T follicular helper cell (primary cell): Measurements from ENCODE around the gene OR4A15.

Experiments used
- DNase-seq: peaks from one replicate; pipeline ENCODE4 v3.0.0-alpha.2; 2020; ENCODE audit warnings: low read depth
- total RNA-seq, 2 experiments: gene quantifications; one replicate each; lab custom pipeline; 2026; lab: John Stamatoyannopoulos, UW

The OR4A15 gene
- 0 reads per million in 2 experiments for total RNA-seq

DNA sequence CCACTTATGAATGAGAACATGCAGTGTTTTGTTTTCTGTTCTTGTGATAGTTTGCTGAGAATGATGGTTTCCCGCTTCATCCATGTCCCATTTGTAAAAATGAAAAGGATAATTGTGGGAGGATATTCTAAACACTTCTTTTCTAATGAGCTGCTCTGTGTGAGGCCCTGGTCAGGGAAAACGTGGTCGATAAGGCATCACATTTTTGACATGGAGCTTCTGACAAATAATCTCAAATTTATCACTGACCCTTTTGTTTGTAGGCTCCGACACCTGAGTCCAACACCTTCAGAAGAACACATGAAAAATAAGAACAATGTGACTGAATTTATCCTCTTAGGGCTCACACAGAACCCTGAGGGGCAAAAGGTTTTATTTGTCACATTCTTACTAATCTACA, at the start of gene OR4A15:
Gene OR4A15 (plus strand): TSS at position 301 of the 400 bp plus-strand sequence. CDS start 0 bp downstream, at position 301.
- no peak for DNase-seq

DNA sequence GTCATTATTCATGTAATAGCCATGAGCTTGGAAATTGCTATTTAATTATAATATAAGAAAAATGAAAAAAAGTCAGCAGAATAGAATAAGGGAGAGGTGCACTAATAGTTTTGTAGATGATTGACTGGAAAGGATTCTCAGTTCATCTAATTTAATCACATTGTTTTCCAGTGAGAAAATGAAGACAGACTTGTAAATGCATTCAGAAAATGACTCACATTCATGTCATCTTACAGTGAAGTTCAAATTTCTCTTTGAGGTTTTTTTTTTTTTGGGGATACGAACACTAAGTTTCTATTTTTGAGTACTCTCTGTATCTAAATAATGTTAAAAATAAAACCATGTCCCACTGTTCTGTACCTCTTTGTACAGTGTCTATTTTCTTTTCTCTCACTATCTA, 43.3 kb upstream of the OR4A15 start:
- DNase-seq, result no peak

DNA sequence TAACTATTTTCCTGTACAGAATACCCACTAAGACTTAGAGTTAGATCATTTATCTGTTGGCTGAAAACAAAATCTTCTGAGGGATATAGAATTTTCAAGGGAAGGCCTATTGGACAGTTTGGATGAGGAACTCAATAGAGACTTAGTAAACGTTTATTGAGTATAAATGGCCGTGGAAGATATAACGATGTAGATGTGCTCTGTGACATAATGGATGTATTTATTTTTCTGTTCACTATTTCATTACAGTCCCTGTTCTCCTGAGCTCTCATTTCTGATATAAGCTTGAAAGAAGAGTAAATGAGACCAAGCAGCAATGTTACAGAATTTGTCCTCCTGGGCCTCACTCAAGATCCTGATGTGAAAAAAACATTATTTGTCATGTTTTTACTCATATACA, 24.9 kb upstream of the OR4A15 start, which contains the start of gene OR4A16:
Gene OR4A16 (plus strand): TSS at position 301 of the 400 bp plus-strand sequence. CDS start 0 bp downstream, at position 301.
- DNase-seq, result no peak

DNA sequence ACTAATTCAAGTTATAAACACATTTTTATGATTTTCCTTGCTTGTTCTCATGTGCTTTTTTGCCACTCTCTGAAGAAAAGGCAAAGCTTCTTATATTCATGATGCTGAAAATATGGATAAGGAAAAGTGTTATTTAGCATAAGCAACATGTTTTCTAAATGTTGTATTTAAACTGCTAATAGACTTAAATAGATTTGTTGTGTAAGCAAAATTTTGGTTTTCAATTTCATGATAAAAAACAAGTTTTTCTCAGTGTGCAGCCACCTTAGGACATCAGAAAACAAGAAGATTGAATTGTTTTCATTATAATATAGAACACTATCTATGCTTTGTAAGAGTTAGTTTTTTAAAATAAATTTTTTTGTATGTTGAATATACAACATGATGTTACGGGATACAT, 22.5 kb upstream of the OR4A15 start:
- no peak for DNase-seq

DNA sequence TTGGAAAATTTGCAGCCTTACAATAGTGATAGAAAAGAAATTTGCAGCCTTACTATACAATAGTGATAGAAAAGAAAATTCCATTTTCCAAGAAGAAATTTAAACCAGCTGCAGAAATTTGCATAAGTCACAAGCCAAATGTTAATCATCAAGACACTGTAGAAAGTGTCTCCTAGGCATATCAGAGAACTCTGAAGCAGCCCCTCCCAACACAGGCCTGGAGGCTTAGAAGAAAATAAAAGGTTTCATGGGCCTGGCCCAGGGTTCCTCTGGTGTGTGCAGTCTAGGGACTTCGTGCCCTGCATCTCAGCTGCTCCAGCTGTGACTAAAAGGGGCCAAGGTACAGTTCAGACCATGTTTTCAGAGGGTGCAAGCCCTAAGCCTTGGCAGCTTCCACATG, 18.7 kb upstream of the OR4A15 start:
- DNase-seq, result no peak

DNA sequence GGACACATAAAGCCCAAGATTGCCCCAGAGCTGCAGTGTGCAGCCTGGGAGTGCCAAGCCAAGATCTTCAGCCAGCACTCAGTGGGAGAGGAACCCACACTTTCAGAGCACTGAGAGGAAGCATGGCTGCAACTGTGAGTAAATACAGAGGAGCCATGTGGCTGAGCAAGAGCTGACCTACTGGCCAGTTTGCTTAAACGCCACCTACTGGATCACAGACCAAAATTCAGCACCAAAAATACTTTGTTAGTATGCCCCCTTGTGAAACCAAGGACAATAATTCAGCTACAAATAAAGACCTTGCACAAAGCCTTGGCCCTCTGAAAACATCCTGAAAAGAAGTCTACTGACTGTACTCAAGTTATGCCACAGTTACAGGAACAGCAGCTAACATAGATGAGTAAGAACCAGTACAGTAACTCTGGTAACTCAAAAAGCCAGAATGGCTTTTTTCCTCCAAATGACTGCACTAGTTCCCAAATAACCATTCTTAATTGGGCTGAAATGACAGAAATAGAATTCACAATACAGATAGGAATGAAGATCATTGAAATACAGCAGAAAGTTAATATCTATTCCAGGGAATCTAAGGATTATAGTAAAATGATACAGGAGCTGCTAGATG, 10.1 kb upstream of the OR4A15 start:
- no peak for DNase-seq

DNA sequence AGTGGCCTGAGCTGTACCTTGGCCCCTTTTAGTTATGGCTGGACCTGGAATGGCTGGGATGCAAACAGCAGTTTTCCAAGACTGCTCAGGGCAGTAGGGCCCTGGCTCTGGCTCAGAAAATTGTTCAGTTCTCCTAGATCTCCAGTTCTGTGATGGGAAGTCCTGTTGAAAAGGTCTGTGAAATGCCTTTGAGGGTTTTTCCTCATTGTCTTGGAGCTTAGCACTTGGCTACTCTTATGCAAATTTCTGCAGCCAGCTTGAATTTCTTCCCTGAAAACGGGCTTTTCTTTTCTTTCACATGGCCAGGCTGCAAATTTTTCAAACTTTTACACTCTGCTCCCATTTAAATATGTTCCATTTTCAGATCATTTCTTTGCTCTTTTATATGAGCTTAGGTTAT, 33.2 kb downstream of the OR4A15 start:
- DNase-seq, result no peak
